Caki2 (cell line): ENCODE measurements around the gene RPS18. TPM values are rescaled to one million over a fixed set of nuclear protein-coding genes. Genes with fewer than 3 reads are reported as not detected.
A peak's percentile ranks its signal among the peaks of the same experiment; 100 is the strongest.
"Not testable (repeated sequence)": the region's sequence is repeated elsewhere in the genome, so short reads cannot be mapped to it uniquely, and the experiment has no call there.

Experiments used
- DNase-seq: peaks from one replicate; pipeline ENCODE4 v3.0.0-alpha.2; 2015; ENCODE audit warnings: low read depth
- in situ Hi-C: cut with HindIII; loops from 2 replicates; pipeline ENCODE4 v1.10.0; 2016; ENCODE audit warnings: low sequenced_read_pairs, low pct_unique_long_range_greater_than_20kb, mixed read lengths
- total RNA-seq: library from RNA; depleted of rRNA; stranded (reverse); fragments of >200 nt; shearing (Covaris generic); gene quantifications from 2 replicates; pipeline ENCODE4 v1.2.3, GENCODE V29; 2014; ENCODE audit warnings: low replicate concordance

RPS18 gene
- total RNA-seq, 1 experiment from 2014 or later = 3,205 TPM

DNA sequence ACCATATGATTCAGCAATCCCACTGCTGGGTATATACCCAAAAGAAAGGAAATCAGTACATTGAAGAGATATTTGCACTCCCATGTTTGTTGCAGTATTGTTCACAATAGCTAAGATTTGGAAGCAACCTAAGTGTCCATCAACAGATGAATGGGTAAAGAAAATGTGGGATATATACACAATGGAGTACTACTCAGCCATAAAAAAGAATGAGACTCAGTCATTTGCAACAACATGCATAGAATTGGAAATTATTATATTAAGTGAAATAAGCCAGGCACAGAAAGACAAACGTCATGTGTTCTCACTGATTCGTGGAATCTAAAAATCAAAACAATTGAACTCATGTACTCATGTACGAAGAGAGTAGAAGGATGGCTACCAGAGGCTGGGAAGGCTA, 9.4 kb upstream of the RPS18 start:
- in situ Hi-C loops, DNase-seq: not testable (repeated sequence)

DNA sequence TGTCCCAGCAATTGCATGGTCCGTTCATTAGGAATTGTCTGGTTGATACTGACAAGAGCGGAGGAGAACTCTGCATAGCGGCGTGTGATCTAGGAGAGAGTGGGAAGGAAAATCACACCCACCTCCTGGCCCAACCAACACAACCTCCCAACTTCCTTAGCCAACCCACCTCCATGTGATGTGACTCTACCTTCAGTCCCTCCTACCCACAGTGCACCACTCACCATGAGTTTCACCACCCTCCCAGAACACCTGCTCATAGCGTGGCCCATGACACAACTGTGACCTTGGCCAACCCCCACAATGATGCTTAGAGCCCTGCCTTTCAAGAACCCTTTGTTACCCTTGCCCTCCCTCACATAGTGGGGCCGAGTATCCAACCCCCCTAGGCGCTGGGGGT, 7.9 kb upstream of the RPS18 start:
- DNase-seq = no peak
- in situ Hi-C loops = no loop called here

DNA sequence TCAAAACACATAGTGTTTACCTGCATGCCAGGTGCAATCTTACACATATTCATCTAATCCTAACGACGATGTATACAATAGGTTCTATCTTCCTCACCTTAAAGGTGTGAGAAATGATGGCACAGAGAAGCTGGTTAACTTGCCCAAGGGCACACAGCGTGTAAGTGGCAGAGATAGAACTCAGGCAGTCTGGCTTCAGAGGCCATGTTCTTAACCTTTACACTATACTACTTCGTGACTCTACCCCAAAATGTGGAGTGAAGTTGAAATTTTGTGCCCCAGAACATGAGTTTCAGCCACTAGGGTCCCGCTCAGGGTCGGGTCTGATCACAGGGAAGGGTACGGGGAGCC, 783 bp upstream of the RPS18 start:
- no peak for DNase-seq
- in situ Hi-C loops = no loop called here

DNA sequence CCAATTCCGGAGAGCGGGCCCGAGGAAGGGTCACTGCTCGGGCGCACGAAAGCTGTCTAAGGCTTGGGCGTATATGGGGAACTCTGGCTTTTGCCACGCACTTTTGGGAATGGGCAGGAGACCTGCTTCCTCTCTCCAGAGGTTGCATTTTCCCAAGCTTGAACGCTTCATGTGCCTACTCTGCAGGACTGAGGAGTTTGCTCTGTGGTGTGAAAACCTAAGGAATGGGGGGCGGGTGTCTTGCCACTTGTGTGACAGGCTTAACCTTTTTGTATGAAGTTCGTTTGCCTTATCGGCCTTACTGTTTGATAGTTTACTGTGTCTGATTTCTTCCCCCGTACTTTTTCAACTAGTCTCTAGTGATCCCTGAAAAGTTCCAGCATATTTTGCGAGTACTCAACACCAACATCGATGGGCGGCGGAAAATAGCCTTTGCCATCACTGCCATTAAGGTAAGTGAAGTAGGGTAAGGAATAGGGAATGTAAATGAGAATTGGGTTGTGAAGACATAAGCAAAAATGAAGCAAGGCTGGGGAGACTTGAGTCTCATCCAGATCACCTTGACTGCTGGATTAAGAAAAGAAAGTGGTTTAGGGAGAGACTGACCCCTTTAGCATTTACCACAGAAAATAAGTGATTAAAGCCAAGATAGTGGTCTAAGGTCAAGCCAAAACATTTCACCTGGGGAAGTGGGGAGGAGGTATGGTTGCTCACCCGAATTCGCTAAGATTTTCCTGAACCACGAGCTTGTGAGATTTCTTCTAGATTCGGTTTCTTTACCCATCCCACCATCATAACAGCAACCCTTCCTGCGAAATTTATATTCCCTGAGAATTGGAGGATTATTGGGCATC, 627 bp downstream of the RPS18 start:
- no peak for DNase-seq
- in situ Hi-C loops = no loop called here

DNA sequence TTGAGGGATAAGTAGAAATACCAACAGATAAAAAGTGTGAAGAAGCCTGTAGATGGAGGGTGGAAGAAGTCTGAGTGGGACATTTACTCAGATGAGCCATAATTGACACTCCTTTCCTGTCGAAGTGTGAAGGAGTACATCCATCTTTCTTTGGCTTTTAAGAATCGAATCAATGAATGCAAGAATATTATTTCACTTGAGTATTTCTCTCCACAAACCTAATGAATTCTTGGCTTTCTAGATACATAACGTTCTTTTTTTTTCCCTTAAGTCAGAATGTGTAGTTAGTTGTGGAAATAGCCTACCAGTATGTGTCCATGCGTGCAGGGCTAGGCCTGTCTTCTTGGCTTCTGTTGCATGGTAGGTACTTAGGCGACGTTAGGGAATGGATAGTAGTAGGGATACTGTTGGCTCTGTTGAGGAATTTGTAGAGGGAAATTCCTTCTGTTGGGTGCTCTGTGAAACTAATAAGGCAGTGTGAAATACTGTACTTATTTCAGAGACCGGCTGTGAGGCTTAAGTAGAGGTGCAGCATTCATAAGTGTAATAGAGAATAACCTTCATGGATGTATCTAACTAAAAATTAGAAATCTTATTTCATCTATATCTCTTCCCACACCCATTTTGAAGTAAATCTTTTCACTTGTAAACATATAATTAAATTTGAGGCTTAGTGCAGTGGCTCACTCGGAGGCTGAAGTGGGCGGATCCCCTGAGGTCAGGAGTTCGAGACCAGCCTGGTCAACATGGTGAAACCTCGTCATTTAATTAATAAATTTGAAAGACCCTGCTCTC, 1.5 kb downstream of the RPS18 start:
- in situ Hi-C loops = no loop called here
- DNase-seq = no peak

DNA sequence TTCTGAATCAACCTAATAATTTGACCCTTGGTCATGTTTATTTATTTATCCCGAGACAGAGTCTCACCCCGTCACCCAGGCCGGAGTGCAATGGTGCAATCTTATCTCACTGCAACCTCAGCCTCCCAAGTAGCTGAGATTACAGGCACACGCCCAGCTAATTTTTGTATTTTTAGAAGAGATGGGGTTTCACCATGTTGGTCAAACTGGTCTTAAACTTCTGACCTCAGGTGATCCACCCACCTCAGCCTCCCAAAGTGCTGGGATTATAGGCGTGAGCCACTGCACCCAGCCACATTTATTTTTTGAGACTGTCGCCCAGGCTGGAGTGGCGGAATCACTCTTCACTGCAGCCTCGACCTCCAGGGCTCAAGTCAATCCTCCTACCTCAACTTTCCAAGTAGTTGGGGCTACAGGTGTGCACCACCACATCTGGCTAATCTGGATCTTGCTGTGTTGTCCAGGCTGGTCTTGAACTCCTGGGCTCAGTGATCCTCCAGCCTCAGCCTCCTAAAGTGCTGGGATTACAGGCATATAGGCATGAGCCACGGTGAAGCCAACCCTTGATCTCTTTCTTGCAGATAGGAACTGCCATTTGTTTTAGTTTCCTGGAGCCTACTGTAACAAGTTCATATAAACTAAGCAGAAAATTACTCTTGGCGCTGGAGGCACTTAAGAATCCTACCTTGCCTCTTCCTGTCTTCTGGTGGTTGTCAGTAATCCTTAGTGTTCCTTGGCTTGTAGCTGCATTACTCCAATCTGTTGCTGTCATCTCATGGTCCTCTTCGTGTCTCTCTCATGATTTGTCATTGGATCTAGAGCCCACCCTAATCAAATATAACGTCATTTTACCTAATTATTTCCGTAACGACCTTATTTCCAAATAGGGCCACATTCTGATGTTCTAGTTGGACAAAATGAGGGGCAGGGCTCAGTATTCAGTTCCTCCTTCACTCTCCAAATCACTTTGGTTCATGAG, 2.3 kb downstream of the RPS18 start:
- no peak for DNase-seq
- in situ Hi-C loops = no loop called here

DNA sequence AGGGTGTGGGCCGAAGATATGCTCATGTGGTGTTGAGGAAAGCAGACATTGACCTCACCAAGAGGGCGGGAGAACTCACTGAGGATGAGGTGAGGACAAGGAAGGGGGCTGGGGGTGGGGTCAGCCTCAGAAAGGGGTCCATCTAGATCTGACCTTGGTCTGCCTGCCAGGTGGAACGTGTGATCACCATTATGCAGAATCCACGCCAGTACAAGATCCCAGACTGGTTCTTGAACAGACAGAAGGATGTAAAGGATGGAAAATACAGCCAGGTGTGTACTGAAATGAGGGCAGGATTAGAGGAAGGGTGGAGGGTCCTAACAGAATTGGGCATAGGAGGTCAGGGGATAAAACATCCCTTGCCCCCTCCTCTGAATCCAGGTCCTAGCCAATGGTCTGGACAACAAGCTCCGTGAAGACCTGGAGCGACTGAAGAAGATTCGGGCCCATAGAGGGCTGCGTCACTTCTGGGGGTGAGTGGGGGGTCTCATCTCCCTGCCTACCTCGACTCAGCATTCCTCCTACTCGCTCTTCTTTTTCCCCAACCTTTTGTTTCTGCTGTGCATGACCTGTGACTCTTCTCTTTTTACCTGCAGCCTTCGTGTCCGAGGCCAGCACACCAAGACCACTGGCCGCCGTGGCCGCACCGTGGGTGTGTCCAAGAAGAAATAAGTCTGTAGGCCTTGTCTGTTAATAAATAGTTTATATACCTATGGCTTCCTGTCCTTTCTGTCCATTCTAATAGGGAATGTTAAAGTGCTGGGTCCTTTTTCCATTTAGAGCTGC, 4.1 kb downstream of the RPS18 start:
- in situ Hi-C loops, DNase-seq: not testable (repeated sequence)

DNA sequence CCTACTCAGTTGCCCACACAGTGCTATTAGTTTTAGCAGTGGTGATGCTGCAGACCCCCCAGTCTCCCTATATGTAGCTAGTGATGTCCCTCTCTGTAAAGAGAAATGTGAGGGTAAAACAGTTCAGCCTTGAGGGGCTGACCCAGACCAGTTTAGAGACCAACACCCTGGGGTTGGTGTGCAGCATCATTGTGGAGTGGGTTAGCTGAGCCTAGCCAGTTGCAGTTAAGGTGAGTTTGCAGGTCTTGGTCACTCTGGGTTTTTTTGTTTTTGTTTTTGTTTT, 4.6 kb downstream of the RPS18 start:
- no peak for DNase-seq
- in situ Hi-C loops = no loop called here

DNA sequence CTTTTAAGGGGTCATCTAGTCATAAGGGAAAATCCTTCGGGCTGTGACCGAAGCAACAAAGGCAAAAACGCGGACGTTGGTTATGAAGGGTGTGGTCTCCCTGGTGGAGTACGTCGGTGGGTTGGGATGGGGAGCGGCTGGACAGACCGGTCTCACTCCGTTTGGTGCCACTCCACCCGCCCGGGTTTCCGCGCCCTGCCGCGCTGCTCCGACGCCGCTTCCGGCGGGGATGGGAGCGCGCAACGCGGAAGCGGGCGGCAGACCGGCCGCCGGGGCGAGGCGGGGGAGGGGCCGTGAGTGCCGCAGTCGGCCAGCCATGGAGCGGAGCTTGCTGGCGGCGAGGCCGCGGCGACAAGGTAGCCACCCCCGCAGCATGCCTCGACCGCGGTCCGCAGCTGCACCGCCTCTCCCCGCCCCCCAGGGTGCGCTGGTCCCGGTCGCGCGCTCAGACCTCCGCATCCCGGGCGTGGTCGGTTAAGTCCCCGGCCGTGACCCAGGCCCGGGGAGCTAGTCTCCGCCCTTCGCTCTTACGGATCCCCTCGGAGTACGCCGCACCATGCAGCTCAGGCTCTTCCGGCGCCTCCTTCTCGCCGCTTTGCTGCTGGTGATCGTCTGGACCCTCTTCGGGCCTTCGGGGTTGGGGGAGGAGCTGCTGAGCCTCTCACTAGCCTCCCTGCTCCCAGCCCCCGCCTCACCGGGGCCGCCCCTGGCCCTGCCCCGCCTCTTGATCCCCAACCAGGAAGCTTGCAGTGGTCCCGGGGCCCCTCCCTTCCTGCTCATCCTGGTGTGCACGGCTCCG, 5.2 kb downstream of the RPS18 start, which contains the start of gene B3GALT4:
Gene B3GALT4 (plus strand): TSS at position 260 of the 799 bp plus-strand sequence. CDS start 297 bp downstream, at position 557.
- in situ Hi-C loops = no loop called here
- no peak for DNase-seq

DNA sequence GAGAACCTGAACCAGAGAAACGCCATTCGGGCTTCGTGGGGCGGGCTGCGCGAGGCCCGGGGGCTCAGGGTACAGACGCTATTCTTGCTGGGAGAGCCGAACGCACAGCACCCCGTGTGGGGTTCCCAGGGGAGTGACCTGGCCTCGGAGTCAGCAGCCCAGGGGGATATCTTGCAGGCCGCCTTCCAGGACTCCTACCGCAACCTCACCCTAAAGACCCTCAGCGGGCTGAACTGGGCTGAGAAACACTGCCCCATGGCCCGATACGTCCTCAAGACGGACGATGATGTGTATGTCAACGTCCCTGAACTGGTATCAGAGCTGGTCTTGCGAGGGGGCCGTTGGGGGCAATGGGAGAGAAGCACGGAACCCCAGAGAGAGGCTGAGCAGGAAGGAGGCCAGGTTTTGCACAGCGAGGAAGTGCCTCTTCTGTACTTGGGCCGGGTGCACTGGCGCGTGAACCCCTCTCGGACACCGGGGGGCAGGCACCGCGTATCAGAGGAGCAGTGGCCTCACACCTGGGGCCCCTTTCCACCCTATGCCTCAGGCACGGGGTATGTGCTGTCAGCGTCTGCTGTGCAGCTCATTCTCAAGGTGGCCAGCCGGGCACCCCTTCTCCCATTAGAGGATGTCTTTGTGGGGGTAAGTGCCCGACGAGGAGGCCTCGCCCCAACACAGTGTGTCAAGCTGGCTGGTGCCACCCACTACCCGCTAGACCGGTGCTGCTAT, 6.0 kb downstream of the RPS18 start:
- DNase-seq = no peak
- in situ Hi-C loops = no loop called here

DNA sequence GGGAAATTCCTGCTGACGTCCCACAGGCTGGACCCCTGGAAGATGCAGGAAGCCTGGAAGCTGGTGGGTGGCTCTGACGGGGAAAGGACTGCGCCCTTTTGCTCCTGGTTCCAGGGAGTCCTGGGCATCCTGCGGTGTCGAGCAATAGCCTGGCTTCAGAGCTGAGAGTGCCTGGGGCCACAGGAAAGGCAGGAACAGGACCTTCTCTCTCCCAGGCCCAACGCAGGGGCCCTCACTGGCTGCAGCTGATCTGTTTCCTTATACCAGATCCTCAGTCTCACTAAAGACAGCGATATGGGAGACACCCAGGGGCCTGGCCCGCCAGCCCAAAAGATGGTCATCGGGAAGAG, 6.5 kb downstream of the RPS18 start:
- in situ Hi-C loops = no loop called here
- no peak for DNase-seq

DNA sequence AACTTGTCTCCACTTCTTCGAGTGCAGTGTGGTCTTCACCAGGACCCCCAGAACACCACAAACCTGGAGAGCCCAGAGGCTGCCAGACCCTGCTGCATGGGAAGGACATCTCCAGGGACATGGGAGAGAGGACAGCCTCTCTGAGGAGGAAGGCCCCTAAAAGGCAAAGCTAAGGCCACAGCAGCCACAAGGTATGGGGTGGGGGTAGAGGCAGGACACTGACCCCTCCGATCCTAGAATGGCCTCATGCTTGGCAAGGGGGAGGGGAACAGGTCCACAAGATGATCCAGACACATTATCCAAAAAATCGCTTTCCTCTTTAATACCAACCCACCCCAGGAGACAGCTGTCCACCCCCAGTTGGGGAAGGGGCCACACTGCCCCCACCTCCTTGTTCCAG, 6.9 kb downstream of the RPS18 start:
- DNase-seq = no peak
- in situ Hi-C loops = no loop called here

DNA sequence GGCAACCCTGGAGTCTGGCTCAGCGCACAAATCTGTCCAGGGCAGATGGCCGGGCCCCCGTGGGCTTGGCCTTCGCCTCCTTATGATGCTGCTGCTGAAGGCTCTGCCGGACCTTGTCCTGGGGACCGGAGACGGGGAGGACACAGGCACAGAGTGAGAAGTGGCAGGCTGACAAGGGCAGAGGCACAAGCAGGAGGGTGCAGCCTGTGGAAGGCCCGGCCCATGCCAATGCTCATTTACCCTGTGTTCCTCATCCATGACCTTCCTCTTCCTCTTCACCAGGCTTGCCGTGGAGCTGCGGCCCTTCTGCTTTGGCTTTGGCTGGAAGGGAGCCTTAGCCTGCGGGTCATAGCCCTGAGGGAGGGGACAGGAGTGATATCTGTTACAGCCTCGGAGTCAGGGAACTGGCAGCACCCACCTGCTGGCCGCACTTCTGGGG, 7.4 kb downstream of the RPS18 start:
- in situ Hi-C loops = no loop called here
- no peak for DNase-seq

DNA sequence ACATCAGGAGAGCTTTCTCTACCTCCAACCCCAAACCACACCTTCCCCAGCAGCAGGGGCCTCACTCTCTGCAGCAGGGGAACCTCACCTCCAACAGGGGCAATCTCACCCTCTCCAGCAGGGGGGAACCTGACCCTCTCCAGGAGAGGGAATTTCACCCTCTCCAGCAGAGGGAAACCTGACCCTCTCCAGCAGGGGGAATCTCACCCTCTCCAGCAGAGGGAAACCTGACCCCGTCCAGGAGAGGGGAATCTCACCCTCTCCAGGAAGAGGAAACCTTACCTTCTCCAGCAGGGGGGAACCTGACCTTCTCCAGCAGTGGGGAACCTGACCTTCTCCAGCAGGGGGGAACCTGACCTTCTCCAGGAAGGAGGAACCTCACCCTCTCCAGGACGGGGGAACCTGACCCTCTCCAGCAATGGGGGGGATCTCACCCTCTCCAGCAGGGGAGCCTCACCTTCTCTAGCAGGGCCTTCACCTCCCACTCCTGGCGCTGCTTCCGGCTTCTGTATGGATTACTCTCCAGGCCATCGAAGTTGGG, 8.2 kb downstream of the RPS18 start:
- DNase-seq = peak; percentile 59
- in situ Hi-C loops = no loop called here

DNA sequence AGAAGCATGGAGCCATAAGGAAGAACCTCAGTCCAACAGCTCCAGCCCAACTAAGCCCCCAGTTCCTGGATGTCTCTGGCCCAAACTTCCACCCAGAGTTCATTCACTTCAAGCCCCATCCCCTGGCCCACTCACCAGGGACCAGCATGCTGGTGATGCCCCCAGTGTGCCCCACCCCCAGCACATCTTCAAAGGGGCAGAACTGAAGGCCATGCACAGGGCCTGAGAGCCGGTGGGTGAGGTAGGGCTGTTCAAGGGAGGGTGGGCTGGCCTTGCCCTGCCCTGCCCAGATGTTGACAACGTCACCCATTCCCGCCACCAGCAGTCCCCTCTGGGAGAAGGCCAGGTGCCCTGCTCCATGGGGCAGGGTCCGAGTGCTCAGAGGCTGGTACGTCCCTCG, 8.7 kb downstream of the RPS18 start:
- no peak for DNase-seq
- in situ Hi-C loops = no loop called here

DNA sequence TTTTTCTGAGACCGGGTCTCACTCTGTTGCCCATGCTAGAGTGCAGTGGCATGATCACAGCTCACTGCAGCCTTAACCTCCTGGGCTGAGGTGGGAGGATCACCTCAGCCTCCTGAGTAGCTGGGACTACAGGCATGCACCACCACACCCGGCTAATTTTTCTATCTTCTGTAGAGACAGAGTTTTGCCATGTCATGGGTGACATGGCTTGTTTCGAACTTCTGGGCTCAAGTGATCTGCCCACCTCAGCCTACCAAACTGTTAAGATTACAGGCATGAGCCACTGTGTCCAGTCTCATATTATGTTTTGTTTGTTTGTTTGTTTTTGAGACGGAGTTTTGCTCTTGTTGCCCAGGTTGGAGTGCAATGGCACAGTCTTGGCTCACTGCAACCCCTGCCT, 13.3 kb downstream of the RPS18 start:
- in situ Hi-C loops, DNase-seq: not testable (repeated sequence)
